ENCODE measurements around the gene NTF4. TPM values are rescaled to one million over a fixed set of nuclear protein-coding genes. Genes with fewer than 3 reads are reported as not detected.

Gene NTF4
- total RNA-seq, 2 donors from 2014 or later = 5.0 to 8.9 TPM

DNA sequence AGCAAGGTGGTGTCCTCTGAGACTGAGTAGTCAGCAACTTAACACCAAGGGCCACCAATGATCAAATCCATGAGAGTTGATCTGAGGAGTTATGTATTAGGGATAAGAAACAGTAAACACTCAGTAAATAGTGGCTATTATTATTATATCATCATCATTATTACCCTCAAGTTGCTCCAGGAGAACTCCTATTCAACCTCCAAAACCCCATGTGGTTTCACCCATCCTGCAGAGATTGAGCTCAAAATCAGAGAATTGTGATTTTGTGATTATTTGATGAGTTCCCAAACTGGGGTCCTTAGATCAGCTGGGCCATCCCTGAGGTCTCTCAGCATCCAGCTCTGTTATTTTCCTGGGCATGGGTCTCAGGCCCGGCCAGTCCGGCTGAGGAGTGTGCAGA lies 3.6 kb downstream of the NTF4 start:
- Histone ChIP-seq H3K4me3 (ENCODE audit: low read length) (no peak overlapping the region), H3K27me3 (ENCODE audit: control insufficient read depth, insufficient read depth, low read length, poor library complexity, severe bottlenecking) (peaks cover 38% of the 10 kb centered on the region), H3K9ac (ENCODE audit: extremely low read depth, low read length, poor library complexity, severe bottlenecking) (no peak overlapping the region), H3K36me3 (ENCODE audit: control insufficient read depth, insufficient read depth, low read length) (no peaks in the 10 kb centered on the region), H3K9me3 (ENCODE audit: control insufficient read depth, low read length) (no peaks in the 10 kb centered on the region), H3K27ac (ENCODE audit: low read depth, low read length) (no peak overlapping the region), H3K4me1 (ENCODE audit: control insufficient read depth, insufficient read depth, low read length) (no peaks in the 10 kb centered on the region)
- peaks cover 10% of the 10 kb centered on the region for H3K4me1 Mint-ChIP-seq
- DNase-seq = no peak
- H3K36me3 Mint-ChIP-seq (ENCODE audit: low read depth) = no peaks in the 10 kb centered on the region
- H3K4me3 Mint-ChIP-seq = no peak overlapping the region
- no peaks in the 10 kb centered on the region for H3K9me3 Mint-ChIP-seq
- TF ChIP-seq, protein P1, sequence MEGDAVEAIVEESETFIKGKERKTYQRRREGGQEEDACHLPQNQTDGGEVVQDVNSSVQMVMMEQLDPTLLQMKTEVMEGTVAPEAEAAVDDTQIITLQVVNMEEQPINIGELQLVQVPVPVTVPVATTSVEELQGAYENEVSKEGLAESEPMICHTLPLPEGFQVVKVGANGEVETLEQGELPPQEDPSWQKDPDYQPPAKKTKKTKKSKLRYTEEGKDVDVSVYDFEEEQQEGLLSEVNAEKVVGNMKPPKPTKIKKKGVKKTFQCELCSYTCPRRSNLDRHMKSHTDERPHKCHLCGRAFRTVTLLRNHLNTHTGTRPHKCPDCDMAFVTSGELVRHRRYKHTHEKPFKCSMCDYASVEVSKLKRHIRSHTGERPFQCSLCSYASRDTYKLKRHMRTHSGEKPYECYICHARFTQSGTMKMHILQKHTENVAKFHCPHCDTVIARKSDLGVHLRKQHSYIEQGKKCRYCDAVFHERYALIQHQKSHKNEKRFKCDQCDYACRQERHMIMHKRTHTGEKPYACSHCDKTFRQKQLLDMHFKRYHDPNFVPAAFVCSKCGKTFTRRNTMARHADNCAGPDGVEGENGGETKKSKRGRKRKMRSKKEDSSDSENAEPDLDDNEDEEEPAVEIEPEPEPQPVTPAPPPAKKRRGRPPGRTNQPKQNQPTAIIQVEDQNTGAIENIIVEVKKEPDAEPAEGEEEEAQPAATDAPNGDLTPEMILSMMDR (conservative IDR thresholded peaks at IDR 0.05) = no peak
- WGBS, 2 experiments (ENCODE audit: insufficient coverage in 1 of 2, insufficient read length in 1 of 2) = 94 to 100% methylated on average over 2 of the region's 2 CpGs
- H3K27ac Mint-ChIP-seq = no peak overlapping the region
- H3K27me3 Mint-ChIP-seq (ENCODE audit: insufficient read depth) = peaks cover 81% of the 10 kb centered on the region

DNA sequence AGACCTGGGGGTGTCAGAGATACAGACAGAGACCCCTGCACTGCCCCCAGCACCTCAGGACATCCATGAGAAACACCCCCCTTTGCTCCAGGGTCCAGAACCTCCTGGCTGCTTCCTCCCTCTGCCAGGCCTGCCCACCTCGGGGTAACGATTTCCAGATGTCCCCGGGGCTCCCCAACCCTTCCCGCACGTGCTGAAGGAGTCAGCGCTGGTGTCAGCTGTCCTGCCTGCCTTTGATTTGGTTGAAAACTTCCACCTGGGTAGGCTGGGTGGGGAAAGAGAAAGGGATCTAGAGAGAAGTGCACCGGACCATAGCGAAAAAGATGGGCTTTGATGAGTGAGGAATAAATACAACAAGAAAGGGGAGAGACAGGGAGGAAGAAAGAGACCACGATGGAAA lies 5.6 kb downstream of the NTF4 start:
- peaks cover 84% of the 10 kb centered on the region for H3K27me3 Mint-ChIP-seq (ENCODE audit: insufficient read depth)
- no peak for DNase-seq
- H3K36me3 Mint-ChIP-seq (ENCODE audit: low read depth) = no peaks in the 10 kb centered on the region
- TF ChIP-seq, protein P1 (conservative IDR thresholded peaks at IDR 0.05) = no peak
- peaks cover 6% of the 10 kb centered on the region for H3K4me1 Mint-ChIP-seq
- Histone ChIP-seq H3K9me3 (ENCODE audit: control insufficient read depth, low read length) (no peaks in the 10 kb centered on the region), H3K4me1 (ENCODE audit: control insufficient read depth, insufficient read depth, low read length) (no peaks in the 10 kb centered on the region), H3K4me3 (ENCODE audit: low read length) (no peak overlapping the region), H3K27me3 (ENCODE audit: control insufficient read depth, insufficient read depth, low read length, poor library complexity, severe bottlenecking) (peaks cover 48% of the 10 kb centered on the region), H3K9ac (ENCODE audit: extremely low read depth, low read length, poor library complexity, severe bottlenecking) (no peak overlapping the region), H3K36me3 (ENCODE audit: control insufficient read depth, insufficient read depth, low read length) (no peaks in the 10 kb centered on the region), H3K27ac (ENCODE audit: low read depth, low read length) (no peak overlapping the region)
- no peak overlapping the region for H3K4me3 Mint-ChIP-seq
- 86 to 90% methylated on average over 4 to 9 of the region's 9 CpGs for WGBS, 2 experiments (ENCODE audit: insufficient coverage in 1 of 2, insufficient read length in 1 of 2)
- no peaks in the 10 kb centered on the region for H3K9me3 Mint-ChIP-seq
- H3K27ac Mint-ChIP-seq = no peak overlapping the region

DNA sequence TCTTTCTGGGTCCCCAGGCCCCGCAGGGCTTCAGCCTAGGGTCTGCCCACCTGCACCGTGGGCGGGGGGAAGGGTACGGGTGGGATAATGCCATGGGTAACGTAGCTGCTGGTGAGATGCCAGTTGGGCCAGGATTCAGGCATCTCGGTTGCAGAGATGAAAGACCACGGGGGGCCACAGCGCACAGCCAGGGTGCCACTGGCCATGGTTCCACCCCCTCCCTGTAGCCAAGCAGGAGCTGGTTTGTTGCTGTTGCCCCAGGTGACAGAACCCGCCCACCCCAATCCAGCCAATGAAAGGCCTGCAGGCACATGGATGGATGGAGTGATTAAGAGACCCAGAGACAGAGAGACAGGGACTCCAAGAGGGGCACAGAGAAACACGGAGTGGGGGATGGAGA lies 6.1 kb downstream of the NTF4 start:
- no peak overlapping the region for H3K27ac Mint-ChIP-seq

More for the DNA sequence above, 6.1 kb downstream of the NTF4 start:
- TF ChIP-seq, protein P1 (conservative IDR thresholded peaks at IDR 0.05) = no peak
- Mint-ChIP-seq H3K4me3 (no peak overlapping the region), H3K27me3 (ENCODE audit: insufficient read depth) (peaks cover 86% of the 10 kb centered on the region), H3K36me3 (ENCODE audit: low read depth) (no peaks in the 10 kb centered on the region), H3K4me1 (peaks cover 6% of the 10 kb centered on the region), H3K9me3 (no peaks in the 10 kb centered on the region)
- H3K9ac ChIP-seq (ENCODE audit: extremely low read depth, low read length, poor library complexity, severe bottlenecking) = no peak overlapping the region
- H3K27ac ChIP-seq (ENCODE audit: low read depth, low read length) = no peak overlapping the region
- no peaks in the 10 kb centered on the region for H3K4me1 ChIP-seq (ENCODE audit: control insufficient read depth, insufficient read depth, low read length)
- H3K4me3 ChIP-seq (ENCODE audit: low read length) = no peak overlapping the region
- no peaks in the 10 kb centered on the region for H3K36me3 ChIP-seq (ENCODE audit: control insufficient read depth, insufficient read depth, low read length)
- peaks cover 48% of the 10 kb centered on the region for H3K27me3 ChIP-seq (ENCODE audit: control insufficient read depth, insufficient read depth, low read length, poor library complexity, severe bottlenecking)
- WGBS, 2 experiments (ENCODE audit: insufficient coverage in 1 of 2, insufficient read length in 1 of 2) = 84 to 88% methylated on average over 5 to 10 of the region's 10 CpGs
- peak; percentile 83 for DNase-seq
- no peaks in the 10 kb centered on the region for H3K9me3 ChIP-seq (ENCODE audit: control insufficient read depth, low read length)
